ENCODE results near the gene MARCHF11.

GRCh38 chr5:16127865-16128544, 51.6 kb downstream of the MARCHF11 start:
- TF ChIP-seq POLR2A (IDR thresholded peaks at IDR 0.05; ENCODE audit: low read depth, low read length) (no peak), POLR2AphosphoS5 (IDR thresholded peaks at IDR 0.05; ENCODE audit: low read depth, low read length) (no peak), TAF1 (IDR thresholded peaks at IDR 0.05; ENCODE audit: low read depth, low read length) (no peak)
